Stomach (tissue), 9 donors: ENCODE results near the gene TYK2. TPM values are rescaled to one million over a fixed set of nuclear protein-coding genes. Genes with fewer than 3 reads are reported as not detected.

ENCODE experiments used
- DNase-seq, 2 donors: peaks; one replicate each; pipeline versions ENCODE4 v3.0.0 to v3.0.0-alpha.2; 2013 to 2019
- H3K27ac ChIP-seq, 5 donors: fragments of 200-600 bp in 4 of 5; sonication (generic) in 4 of 5; one replicate each; pipeline ENCODE4 v1.5.1; 2013 to 2019; ENCODE audit warnings: mild to moderate bottlenecking in 1 of 5, moderate library complexity in 1 of 5
- H3K27me3 ChIP-seq, 3 donors: fragments of 200-600 bp; sonication (generic); one replicate each; pipeline ENCODE4 v1.5.1; 2017 to 2019; ENCODE audit warnings: mixed run types in 1 of 3
- H3K36me3 ChIP-seq, 4 donors: fragments of 200-600 bp; sonication (generic); 1 replicate in 3 of 4; 2 replicates in 1 of 4; pipeline ENCODE4 v1.5.1; 2016 to 2019
- H3K4me1 ChIP-seq, 4 donors: fragments of 200-600 bp; sonication (generic); one replicate each; pipeline ENCODE4 v1.5.1; 2016 to 2019
- H3K4me3 ChIP-seq, 4 donors: fragments of 200-600 bp; sonication (generic) in 3 of 4; one replicate each; pipeline ENCODE4 v1.5.1; 2016 to 2019; ENCODE audit warnings: mild to moderate bottlenecking in 1 of 4
- H3K9me3 ChIP-seq, 4 donors: fragments of 200-600 bp; sonication (generic); one replicate each; pipeline ENCODE4 v1.5.1; 2016 to 2019
- CTCF ChIP-seq, 7 experiments: fragments of 450-650 bp in 4 of 7; fragments of 200-600 bp in 3 of 7; sonication (generic) in 3 of 7; IDR thresholded peaks; one replicate each; pipeline ENCODE4 v1.5.1; 2016 to 2019; ENCODE audit warnings: antibody characterized with exemption in 7 of 7, control low read depth in 2 of 7, mild to moderate bottlenecking in 1 of 7
- EP300 ChIP-seq: sonication (generic); formaldehyde crosslinking; IDR thresholded peaks from one replicate; pipeline ENCODE4 v1.6.1; 2017; ENCODE audit warnings: antibody characterized with exemption
- POLR2A ChIP-seq, 4 donors: fragments of 450-650 bp; IDR thresholded peaks; one replicate each; pipeline ENCODE4 v1.6.1; 2016; ENCODE audit warnings: antibody characterized with exemption in 4 of 4, control low read depth in 2 of 4, mild to moderate bottlenecking in 1 of 4, moderate library complexity in 1 of 4
- POLR2AphosphoS5 ChIP-seq, 3 donors: sonication (generic); formaldehyde crosslinking; IDR thresholded peaks; one replicate each; pipeline ENCODE4 v1.6.1; 2016; ENCODE audit warnings: antibody characterized with exemption in 3 of 3
- WGBS, 5 donors: extraction: QIAGEN DNeasy Blood & Tissue Kit in 3 of 5; methylation state at CpG; one replicate each; pipeline versions ENCODE4 v1.1.5 to v1.1.7; 2013 to 2018; 5-methylcytosine and 5-hydroxymethylcytosine counted together
- intact Hi-C: fragments of 100-400 bp; cut with DNase I; formaldehyde crosslinking; loops from one replicate; pipeline ENCODE4 v1.15.1; 2023; ENCODE audit warnings: low total_unique reads
- polyA plus RNA-seq, 3 donors: library from polyadenylated mRNA; stranded (reverse); fragments of 200-250 nt; gene quantifications; one replicate each; pipeline ENCODE4 v1.2.3, GENCODE V29; 2013
- total RNA-seq, 5 donors: library from RNA; depleted of rRNA; stranded (reverse); fragments of >200 nt; gene quantifications; one replicate each; pipeline versions ENCODE4 v1.1.0 to v1.2.3, GENCODE V29; 2014 to 2016
- donor health status: healthy with polysubstance abuse.
- donor health status: Bipolar disorder and iron deficiency.
- donor health status: healthy.

Gene TYK2
- total and polyA plus RNA-seq, 8 donors = 45.2 to 365 (median 138) TPM

- intact Hi-C loops = no loop called here
- Histone ChIP-seq H3K4me3 (peak overlapping the region in 2 of 4 donors; percentile 22 to 38), H3K27me3 (peaks cover 31 to 82% (median 76%) of the 10 kb centered on the region in 3 donors), H3K27ac (no peak overlapping the region), H3K36me3 (no peaks in the 10 kb centered on the region), H3K4me1 (peaks cover 37 to 66% (median 51%) of the 10 kb centered on the region in 4 donors), H3K9me3 (peaks cover 0 to 8% (median 3%) of the 10 kb centered on the region in 4 donors)
- TF ChIP-seq EP300 (no peak), POLR2AphosphoS5 (IDR thresholded peaks at IDR 0.05) (no peak), CTCF (IDR thresholded peaks at IDR 0.05) (no peak), POLR2A (IDR thresholded peaks at IDR 0.05) (no peak)
- peak in 1 of 2 donors; percentile 47 for DNase-seq
- WGBS, 5 donors = 2 to 3% (median 2%) methylated on average over 24 to 32 of the region's 32 CpGs
Observed at GRCh38 chr19:10418485-10419199, 38.3 kb upstream of the TYK2 start.

- intact Hi-C loops = no loop called here
- Histone ChIP-seq H3K36me3 (no peaks in the 10 kb centered on the region), H3K4me1 (peaks cover 37 to 62% (median 51%) of the 10 kb centered on the region in 4 donors), H3K4me3 (no peak overlapping the region), H3K9me3 (peaks cover 0 to 8% (median 3%) of the 10 kb centered on the region in 4 donors), H3K27me3 (peaks cover 30 to 77% (median 71%) of the 10 kb centered on the region in 3 donors), H3K27ac (no peak overlapping the region)
- no peak for DNase-seq
- TF ChIP-seq CTCF (IDR thresholded peaks at IDR 0.05) = no peak
- TF ChIP-seq POLR2A (IDR thresholded peaks at IDR 0.05) = no peak
- 3 to 8% (median 5%) methylated on average over 3 of the region's 3 CpGs; no CpG with 5 or more reads in 1 of the 5 donors for WGBS, 5 donors
Observed at GRCh38 chr19:10418235-10418484, 37.8 kb upstream of the TYK2 start.

- peaks cover 30 to 72% (median 67%) of the 10 kb centered on the region in 3 donors for H3K27me3 ChIP-seq
- intact Hi-C loops = no loop called here
- peak in 1 of 2 donors; percentile 37 for DNase-seq
- H3K4me3 ChIP-seq = no peak overlapping the region
- peaks cover 37 to 62% (median 51%) of the 10 kb centered on the region in 4 donors for H3K4me1 ChIP-seq
- no peak for TF ChIP-seq POLR2AphosphoS5 (IDR thresholded peaks at IDR 0.05)
- no peak for TF ChIP-seq POLR2A (IDR thresholded peaks at IDR 0.05)
- TF ChIP-seq EP300 = no peak
- no peak for TF ChIP-seq CTCF (IDR thresholded peaks at IDR 0.05)
- 8 to 15% (median 11%) methylated on average over 15 to 30 of the region's 30 CpGs for WGBS, 5 donors
- H3K9me3 ChIP-seq = peaks cover 0 to 8% (median 3%) of the 10 kb centered on the region in 4 donors
- no peaks in the 10 kb centered on the region for H3K36me3 ChIP-seq
- no peak overlapping the region for H3K27ac ChIP-seq
Observed at GRCh38 chr19:10417541-10418234, 37.3 kb upstream of the TYK2 start.

- peak overlapping the region; percentile 39 to 51 (median 46) for H3K4me3 ChIP-seq
- intact Hi-C loops = no loop called here
- H3K9me3 ChIP-seq = peaks cover 0 to 8% (median 3%) of the 10 kb centered on the region in 4 donors
- H3K27me3 ChIP-seq = peaks cover 30 to 65% (median 56%) of the 10 kb centered on the region in 3 donors
- no peaks in the 10 kb centered on the region for H3K36me3 ChIP-seq
- WGBS, 5 donors = 2 to 4% (median 4%) methylated on average over 22 to 67 of the region's 67 CpGs
- peaks cover 37 to 61% (median 51%) of the 10 kb centered on the region in 4 donors for H3K4me1 ChIP-seq
- TF ChIP-seq CTCF (IDR thresholded peaks at IDR 0.05) (peak in 5 of 7 experiments; percentile 67 to 89 (median 83)), EP300 (no peak)
- DNase-seq = peak; percentile 90 to 92
- peak overlapping the region in 4 of 5 donors; percentile 44 to 62 (median 54) for H3K27ac ChIP-seq
Observed at GRCh38 chr19:10416380-10417257, 36.2 kb upstream of the TYK2 start.
